SK-N-SH treated with all-trans-retinoic acid at 6 μM for 48 hours (cell line): ENCODE results near the gene SLC6A3.

Experiments used
- ATAC-seq: fragments of 200-7000 bp; cut with Tn5 transposase; 3 replicates; pipeline ENCODE4 v1.9.1; 2020; ENCODE audit warnings: mild to moderate bottlenecking, moderate library complexity
- BACH2 ChIP-seq: fragments of 250-450 bp; sonication (Bioruptor Pico); IDR thresholded peaks from 2 replicates; pipeline ENCODE4 v1.9.0; 2021; ENCODE audit warnings: mild to moderate bottlenecking, borderline replicate concordance
- CSDC2 ChIP-seq: fragments of 250-450 bp; sonication (Bioruptor Pico); IDR thresholded peaks from 2 replicates; pipeline ENCODE4 v1.5.0; 2020; ENCODE audit warnings: mild to moderate bottlenecking, moderate library complexity
- CSRNP3 ChIP-seq: fragments of 250-450 bp; sonication (Bioruptor Pico); IDR thresholded peaks from 2 replicates; pipeline ENCODE4 v1.5.1; 2021; ENCODE audit warnings: mild to moderate bottlenecking, moderate library complexity
- ISL1 ChIP-seq: fragments of 250-450 bp; sonication (Bioruptor Pico); IDR thresholded peaks from 2 replicates; pipeline ENCODE4 v2.1.2; 2022; ENCODE audit warnings: mild to moderate bottlenecking, moderate library complexity
- OSR1 ChIP-seq: fragments of 250-450 bp; sonication (Bioruptor Pico); IDR thresholded peaks from 2 replicates; pipeline ENCODE4 v1.8.0; 2022; ENCODE audit warnings: moderate library complexity, mild to moderate bottlenecking, inconsistent platforms
- PATZ1 ChIP-seq: fragments of 250-450 bp; sonication (Bioruptor Pico); IDR thresholded peaks from 2 replicates; pipeline ENCODE4 v1.8.0; 2020; ENCODE audit warnings: mild to moderate bottlenecking, moderate library complexity, borderline replicate concordance
- POU6F1 ChIP-seq: fragments of 250-450 bp; sonication (Bioruptor Pico); IDR thresholded peaks from 2 replicates; pipeline ENCODE4 v1.8.0; 2021; ENCODE audit warnings: low read depth, mild to moderate bottlenecking, moderate library complexity, borderline replicate concordance
- RARB ChIP-seq: fragments of 250-450 bp; sonication (Bioruptor Pico); IDR thresholded peaks from 2 replicates; pipeline ENCODE4 v1.8.0; 2021; ENCODE audit warnings: mild to moderate bottlenecking, moderate library complexity
- SNAI2 ChIP-seq: fragments of 250-450 bp; sonication (Bioruptor Pico); IDR thresholded peaks from 2 replicates; pipeline ENCODE4 v1.5.0; 2020; ENCODE audit warnings: mild to moderate bottlenecking, moderate library complexity
- TCF4 ChIP-seq: fragments of 250-450 bp; sonication (Bioruptor Pico); IDR thresholded peaks from 2 replicates; pipeline ENCODE4 v1.8.0; 2021; ENCODE audit warnings: mild to moderate bottlenecking, moderate library complexity, borderline replicate concordance
- TOX ChIP-seq: fragments of 250-450 bp; sonication (Bioruptor Pico); IDR thresholded peaks from 2 replicates; pipeline ENCODE4 v1.8.0; 2021; ENCODE audit warnings: mild to moderate bottlenecking, moderate library complexity, borderline replicate concordance
- TSHZ2 ChIP-seq: fragments of 250-450 bp; sonication (Bioruptor Pico); IDR thresholded peaks from 2 replicates; pipeline ENCODE4 v1.5.0; 2020; ENCODE audit warnings: mild to moderate bottlenecking, moderate library complexity
- ZC3H10 ChIP-seq: fragments of 250-450 bp; sonication (Bioruptor Pico); IDR thresholded peaks from 2 replicates; pipeline ENCODE4 v1.5.1; 2021; ENCODE audit warnings: mild to moderate bottlenecking, moderate library complexity
- ZFP30 ChIP-seq: fragments of 450-650 bp; formaldehyde crosslinking; IDR thresholded peaks from 2 replicates; pipeline ENCODE4 v1.5.0; 2022; ENCODE audit warnings: mild to moderate bottlenecking, moderate library complexity
- ZNF8 ChIP-seq: fragments of 450-650 bp; formaldehyde crosslinking; IDR thresholded peaks from 2 replicates; pipeline ENCODE4 v1.5.0; 2020; ENCODE audit warnings: mild to moderate bottlenecking, moderate library complexity

SLC6A3 gene

GRCh38 chr5:1439388-1440097 lies 5.7 kb downstream of the SLC6A3 start:
- TF ChIP-seq RARB (CRISPR knock-in tag): no peak
- TF ChIP-seq CSDC2 (CRISPR knock-in tag): no peak
- TF ChIP-seq CSRNP3 (CRISPR knock-in tag): no peak
- TF ChIP-seq OSR1 (CRISPR knock-in tag): no peak
- TF ChIP-seq BACH2 (CRISPR knock-in tag): no peak
- no peak for ATAC-seq

- ATAC-seq: no peak
- TF ChIP-seq ZC3H10 (no peak), CSRNP3 (CRISPR knock-in tag) (no peak), PATZ1 (no peak), POU6F1 (CRISPR knock-in tag) (no peak), ZFP30 (CRISPR knock-in tag) (no peak), ZNF8 (no peak)
Observed at GRCh38 chr5:1438871-1439270, 6.4 kb downstream of the SLC6A3 start.

GRCh38 chr5:1437876-1438559 lies 7.2 kb downstream of the SLC6A3 start:
- no peak for TF ChIP-seq SNAI2 (CRISPR knock-in tag)
- no peak for TF ChIP-seq ZNF8
- TF ChIP-seq BACH2 (CRISPR knock-in tag): no peak
- no peak for TF ChIP-seq TSHZ2 (CRISPR knock-in tag)
- TF ChIP-seq TOX (CRISPR knock-in tag): no peak
- no peak for TF ChIP-seq POU6F1 (CRISPR knock-in tag)
- no peak for TF ChIP-seq ZFP30 (CRISPR knock-in tag)
- TF ChIP-seq ISL1 (CRISPR knock-in tag): no peak
- no peak for TF ChIP-seq TCF4 (CRISPR knock-in tag)
- TF ChIP-seq, all 23 proteins: peak for 0
- no peak for ATAC-seq
